GM18511 (cell line): ENCODE measurements around the gene SLC8B1.

ENCODE experiments used
- ATAC-seq: cut with Tn5 transposase; IDR thresholded peaks from one replicate; pipeline ENCODE4 v1.9.1; 2021; ENCODE audit warnings: mild to moderate bottlenecking, moderate library complexity; ENCODE audit not compliant: unreplicated experiment

SLC8B1 gene

DNA sequence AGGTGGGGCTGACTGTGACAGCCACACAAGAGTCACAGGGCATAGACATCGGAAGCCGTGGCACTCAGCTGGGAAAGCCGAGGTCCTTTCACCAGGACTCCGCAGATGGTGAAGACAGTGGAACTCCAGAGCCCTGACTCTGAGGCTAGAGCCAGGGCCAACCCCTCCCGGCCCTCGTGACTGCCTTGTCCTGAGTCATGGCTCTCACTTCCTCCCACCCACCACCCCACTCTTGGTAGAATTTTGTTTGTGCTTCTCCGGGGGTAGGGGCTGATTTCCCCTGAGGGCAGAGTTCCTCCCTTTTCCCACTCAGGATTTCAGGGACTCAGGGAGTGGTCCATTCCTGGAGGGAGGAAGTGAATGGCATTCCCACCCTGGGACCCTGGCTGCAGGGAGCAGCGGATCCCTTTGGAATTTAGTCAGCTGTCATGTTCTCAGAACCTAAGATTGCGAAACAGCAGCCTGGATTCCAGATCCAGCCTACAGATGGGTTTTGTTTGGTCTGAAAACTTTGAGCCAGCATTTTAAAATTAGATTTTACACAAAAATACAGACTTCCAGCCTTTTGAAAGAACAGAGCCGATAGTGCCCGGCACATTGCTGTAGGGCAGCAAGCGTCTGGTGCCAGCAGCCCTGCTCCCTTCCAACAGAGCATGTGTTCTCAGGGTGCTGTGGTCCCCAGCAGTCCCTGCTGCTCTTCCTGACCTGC is 62.9 kb downstream of the SLC8B1 start:
- no peak for ATAC-seq

GRCh38 chr12:113271466-113271852 is 63.5 kb downstream of the SLC8B1 start:
- no peak for ATAC-seq

GRCh38 chr12:113270709-113271009 is 64.2 kb downstream of the SLC8B1 start:
- ATAC-seq, result no peak

- ATAC-seq, result no peak
These were observed 65.5 kb downstream of the SLC8B1 start for GRCh38 chr12:113269257-113269943.

- ATAC-seq, result no peak
These were observed 66.3 kb downstream of the SLC8B1 start for GRCh38 chr12:113268621-113269020.

- no peak for ATAC-seq
These were observed 66.8 kb downstream of the SLC8B1 start for GRCh38 chr12:113268136-113268535.

- no peak for ATAC-seq
These were observed 67.3 kb downstream of the SLC8B1 start for GRCh38 chr12:113267621-113268020.

DNA sequence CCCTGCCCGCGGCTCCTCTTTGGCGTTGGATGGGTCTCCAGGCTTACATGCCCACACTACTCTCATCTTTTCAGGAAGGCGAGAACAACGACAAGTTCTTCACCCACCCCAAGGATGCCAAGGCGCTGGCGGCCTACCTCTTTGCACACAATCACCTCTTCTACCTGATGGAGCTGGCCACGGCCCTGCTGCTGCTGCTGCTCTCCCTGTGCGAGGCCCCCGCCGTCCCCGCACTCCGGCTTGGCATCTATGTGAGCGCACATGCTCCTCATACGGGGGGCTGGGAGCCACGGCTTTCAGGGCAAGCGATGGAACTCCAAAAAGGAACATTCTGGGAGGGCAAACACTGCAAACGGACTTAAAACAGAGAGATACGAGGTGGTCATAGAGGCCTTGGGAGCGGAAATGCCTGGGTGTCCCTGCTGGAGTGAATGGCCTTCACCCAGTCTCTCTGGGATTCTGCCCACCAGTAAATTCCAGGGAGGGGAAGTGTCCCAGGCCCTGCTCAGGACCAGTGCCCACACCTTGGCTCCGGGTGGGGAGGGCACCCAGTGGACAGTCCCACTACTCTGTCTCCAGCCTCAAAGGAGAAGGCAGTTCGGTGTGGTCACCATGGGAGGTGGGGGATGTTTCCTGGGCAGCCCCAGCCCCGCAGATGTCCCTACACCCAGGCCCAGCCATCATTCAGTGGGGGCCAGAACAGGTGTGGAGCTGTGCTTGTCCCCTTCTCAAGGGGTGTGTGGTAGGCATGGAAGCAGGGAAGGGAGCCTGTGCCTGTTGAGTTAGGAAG is 68.6 kb downstream of the SLC8B1 start:
- no peak for ATAC-seq

- no peak for ATAC-seq
These were observed 71.4 kb downstream of the SLC8B1 start for GRCh38 chr12:113263431-113263963.

GRCh38 chr12:113262710-113263109 is 72.2 kb downstream of the SLC8B1 start:
- no peak for ATAC-seq

- no peak for ATAC-seq
These were observed 73.0 kb downstream of the SLC8B1 start for GRCh38 chr12:113261847-113262470.

- ATAC-seq, result no peak
These were observed 74.1 kb downstream of the SLC8B1 start for GRCh38 chr12:113260636-113261300.

GRCh38 chr12:113260127-113260526 is 74.8 kb downstream of the SLC8B1 start:
- ATAC-seq, result no peak

- no peak for ATAC-seq
These were observed 77.3 kb downstream of the SLC8B1 start for GRCh38 chr12:113257564-113257963.

DNA sequence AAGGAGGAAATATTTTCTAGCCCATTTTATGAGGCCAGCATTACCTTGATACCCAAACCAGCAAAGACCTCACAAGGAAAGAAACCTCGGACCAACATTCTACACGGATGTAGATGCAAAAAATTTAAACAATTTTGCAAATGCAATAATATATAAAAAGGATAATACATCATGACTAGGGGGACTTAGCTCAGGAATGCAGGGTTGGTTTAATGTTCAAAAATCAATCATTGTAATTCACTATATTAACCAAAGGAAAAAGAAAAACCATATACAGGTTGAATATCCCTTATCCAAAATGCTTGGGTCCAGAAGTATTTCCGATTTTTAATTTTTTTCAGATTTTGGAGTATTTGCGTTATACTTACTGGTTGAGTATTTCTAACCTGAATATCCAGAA is 80.6 kb downstream of the SLC8B1 start:
- ATAC-seq, result no peak

DNA sequence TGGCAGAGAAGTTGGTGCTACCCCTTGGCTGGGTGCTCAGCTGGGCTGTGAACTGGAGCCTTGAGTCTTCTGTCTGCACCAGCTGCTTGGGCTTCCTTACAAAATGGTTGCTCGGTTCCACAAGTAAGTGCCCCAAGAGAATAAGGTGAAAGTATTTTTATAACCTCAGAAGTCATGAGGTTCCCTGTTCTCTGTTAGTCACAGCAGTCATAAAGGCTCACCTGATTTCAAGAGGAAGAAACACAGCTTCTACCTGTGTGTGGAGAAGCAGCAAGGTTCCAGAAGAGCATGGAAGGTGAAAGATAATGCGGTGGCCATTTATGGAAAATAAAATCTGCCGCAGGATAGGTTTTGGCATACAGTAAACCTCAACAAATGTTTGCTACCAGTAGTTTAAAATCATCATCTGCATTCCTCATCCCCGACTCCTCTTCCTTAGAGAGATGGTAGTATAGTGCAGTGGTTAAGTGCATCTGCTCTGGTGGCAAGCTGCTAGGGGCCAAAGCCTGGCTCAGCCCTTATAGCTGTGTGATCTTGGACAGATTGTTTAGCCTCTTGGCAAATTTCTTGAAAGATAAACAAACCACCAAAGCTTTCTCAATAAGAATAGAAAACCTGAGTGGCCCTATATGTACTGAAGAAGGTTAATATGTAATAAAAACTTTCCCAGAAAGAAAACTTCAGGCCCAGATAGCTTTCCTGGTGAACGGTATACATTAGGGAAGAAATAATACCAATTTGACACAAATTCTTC is 81.2 kb downstream of the SLC8B1 start:
- no peak for ATAC-seq

DNA sequence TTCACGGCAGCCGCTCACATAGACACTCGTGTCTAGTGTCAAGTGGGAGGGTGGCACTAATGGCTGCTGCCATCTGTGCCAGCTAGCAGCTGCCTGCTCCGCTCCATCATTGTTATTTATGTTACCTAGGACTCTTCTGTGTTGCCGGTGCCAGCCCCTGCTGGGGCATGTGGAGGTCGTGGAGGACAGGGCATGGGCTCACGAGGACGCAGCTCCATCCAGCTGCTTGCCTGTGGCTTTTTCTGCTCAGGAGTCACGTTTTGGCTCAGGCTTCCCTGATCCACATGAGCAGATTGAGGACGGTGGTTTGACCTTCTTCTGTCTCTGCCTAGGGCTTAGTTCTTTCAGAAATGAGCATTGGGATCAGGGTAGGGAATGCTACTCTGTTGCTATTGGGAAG is 82.4 kb downstream of the SLC8B1 start:
- no peak for ATAC-seq

GRCh38 chr12:113251404-113252070 is 83.4 kb downstream of the SLC8B1 start:
- ATAC-seq, result no peak

GRCh38 chr12:113250045-113250444 is 84.9 kb downstream of the SLC8B1 start:
- ATAC-seq, result no peak

- ATAC-seq, result no peak
These were observed 85.4 kb downstream of the SLC8B1 start for GRCh38 chr12:113249546-113249945.
